HepG2 (cell line): ENCODE measurements around the gene VPS11. TPM values are rescaled to one million over a fixed set of nuclear protein-coding genes. Genes with fewer than 3 reads are reported as not detected.

Source experiments
- ATAC-seq: fragments of 200-7000 bp; cut with Tn5 transposase; 3 replicates; pipeline ENCODE4 v1.9.1; 2020; ENCODE audit warnings: mild to moderate bottlenecking, moderate library complexity
- BruUV-seq: library from RNA; stranded (reverse); fragments of 400-500 nt; replicated peaks from 2 replicates; lab custom pipeline; 2021; lab: Mats Ljungman, UMichigan
- CTCF ChIA-PET: fragments of 300-600 bp; formaldehyde crosslinking; extraction: SDS; loops from one replicate; lab custom pipeline; 2021; ENCODE audit warnings: low total read pairs, inconsistent platforms, low intra/inter-chr PET ratio; lab: Yijun Ruan, JAX
- POLR2A ChIA-PET: fragments of 350-600 bp; sonication (Branson Sonifier 250); formaldehyde crosslinking; loops from one replicate; lab custom pipeline; 2020; ENCODE audit warnings: antibody characterized with exemption, inconsistent platforms; lab: Yijun Ruan, JAX
- DNase-seq: peaks from one replicate; pipeline ENCODE4 v3.0.0-alpha.2; 2015; ENCODE audit warnings: low spot score
- FAIRE-seq: peaks from 3 replicates; lab custom pipeline; 2011; peaks lifted over from hg19 to GRCh38; lab: Jason Lieb, UNC
- H2AFZ ChIP-seq: one replicate; pipeline ENCODE4 v1.6.1; 2011; ENCODE audit warnings: low read length, inconsistent platforms
- H3K27ac ChIP-seq: fragments of 300-600 bp; 3 replicates; pipeline ENCODE4 v1.8.0; 2011; ENCODE audit warnings: mixed run types, mild to moderate bottlenecking, mixed read lengths, low read length, inconsistent platforms; ENCODE audit not compliant: insufficient read depth; ENCODE audit errors: extremely low read length
- H3K27me3 ChIP-seq, 2 experiments: fragments of 200-600 bp in 1 of 2; 2 replicates in 1 of 2; 3 replicates in 1 of 2; pipeline versions ENCODE4 v1.6.0 to v1.8.0; 2011; ENCODE audit warnings: low read length in 2 of 2, mild to moderate bottlenecking in 2 of 2, moderate library complexity in 2 of 2, inconsistent platforms in 1 of 2; ENCODE audit not compliant: insufficient read depth in 2 of 2, control insufficient read depth in 1 of 2
- H3K36me3 ChIP-seq, 2 experiments: fragments of 200-600 bp in 1 of 2; replicated peaks in 1 of 2; 2 replicates in 1 of 2; 3 replicates in 1 of 2; pipeline versions ENCODE4 v1.5.1 to v1.8.0; 2011; ENCODE audit warnings: low read length in 2 of 2, inconsistent platforms in 1 of 2; ENCODE audit not compliant: insufficient read depth in 2 of 2, control insufficient read depth in 1 of 2
- H3K4me1 ChIP-seq: 2 replicates; pipeline ENCODE4 v1.5.1; 2012; ENCODE audit warnings: low read length, inconsistent platforms; ENCODE audit not compliant: insufficient read depth
- H3K4me2 ChIP-seq: 2 replicates; pipeline ENCODE4 v1.6.0; 2011; ENCODE audit warnings: low read depth, low read length, inconsistent platforms
- H3K4me3 ChIP-seq, 3 experiments: fragments of 200-600 bp in 1 of 3; sonication (generic), shearing (Covaris generic) in 1 of 3; replicated peaks in 1 of 3; 2 replicates each; pipeline ENCODE4 v1.5.1; 2011 to 2016; ENCODE audit warnings: low read length in 3 of 3, inconsistent platforms in 2 of 3, low read depth in 2 of 3, mild to moderate bottlenecking in 2 of 3, control low read depth in 1 of 3, mixed read lengths in 1 of 3; ENCODE audit not compliant: insufficient read depth in 1 of 3
- H3K79me2 ChIP-seq: one replicate; pipeline ENCODE4 v1.6.1; 2011; ENCODE audit warnings: low read length, inconsistent platforms; ENCODE audit not compliant: insufficient read depth
- H3K9ac ChIP-seq: 2 replicates; pipeline ENCODE4 v1.6.0; 2011; ENCODE audit warnings: mild to moderate bottlenecking, low read depth, low read length, inconsistent platforms; ENCODE audit not compliant: insufficient read depth
- H3K9me3 ChIP-seq: 2 replicates; pipeline ENCODE4 v1.5.1; 2012; ENCODE audit warnings: mild to moderate bottlenecking, low read length
- H4K20me1 ChIP-seq: 2 replicates; pipeline ENCODE4 v1.6.0; 2011; ENCODE audit warnings: inconsistent platforms, mild to moderate bottlenecking, low read length, moderate library complexity; ENCODE audit not compliant: insufficient read depth
- CTCF ChIP-seq: sonication (generic); formaldehyde crosslinking; IDR thresholded peaks from 2 replicates; pipeline ENCODE4 v1.5.0; 2020; ENCODE audit warnings: mild to moderate bottlenecking, missing genetic modification reagents, moderate library complexity
- SMC3 ChIP-seq: IDR thresholded peaks from 2 replicates; pipeline ENCODE4 v1.6.1; 2011; ENCODE audit warnings: low read length, improper control_type of control experiment
- STAG1 ChIP-seq: sonication (generic); formaldehyde crosslinking; IDR thresholded peaks from 2 replicates; pipeline ENCODE4 v1.4.0; 2020; ENCODE audit warnings: missing genetic modification reagents
- ZSCAN12 ChIP-seq: sonication (generic); formaldehyde crosslinking; IDR thresholded peaks from 2 replicates; pipeline ENCODE4 v1.9.0; 2021; ENCODE audit warnings: mild to moderate bottlenecking, missing genetic modification reagents
- WGBS: methylation state at CpG from one replicate; pipeline ENCODE4 v1.1.6; 2017; ENCODE audit warnings: low lambda C conversion rate; 5-methylcytosine and 5-hydroxymethylcytosine counted together
- in situ Hi-C: cut with HindIII; loops from 2 replicates; pipeline ENCODE4 v1.10.0; 2017; ENCODE audit warnings: low pct_unique_long_range_greater_than_20kb; ENCODE audit not compliant: extremely low pct_ligation_motif_present
- intact Hi-C: fragments of 100-400 bp; cut with micrococcal nuclease; formaldehyde crosslinking; loops from one replicate; pipeline ENCODE4 v1.10.0; 2022; ENCODE audit not compliant: unreplicated experiment
- polyA plus RNA-seq, 8 experiments: library from polyadenylated mRNA; depleted of rRNA in 3 of 8; stranded (reverse) in 7 of 8; unstranded in 1 of 8; fragments of >200 nt; fragmentation: Illumina TruSeq in 4 of 8; extraction: Trizol in 4 of 8; gene quantifications; 2 replicates each; pipeline versions ENCODE4 v1.2.1 to v1.2.3, GENCODE V29; 2011 to 2016; ENCODE audit warnings: low read depth in 4 of 8, missing spikeins in 1 of 8, mixed read lengths in 1 of 8; ENCODE audit not compliant: insufficient read depth in 1 of 8
- total RNA-seq, 5 experiments: library from RNA; depleted of rRNA; stranded (reverse); fragments of >200 nt; fragmentation: Illumina TruSeq; extraction: Trizol; gene quantifications; 2 replicates each; pipeline ENCODE4 v1.2.3, GENCODE V29; 2016; ENCODE audit warnings: low read depth in 1 of 5

VPS11 gene
- total and polyA plus RNA-seq, 2 of the 13 experiments (the other 11 are each of a cell fraction or from before 2014, with no cell fraction given) = 13.7 to 21.6 TPM

GRCh38 chr11:119103793-119104192, 36.2 kb downstream of the VPS11 start:
- POLR2A ChIA-PET = no interaction called here
- no peak for FAIRE-seq

More at GRCh38 chr11:119103793-119104192, 36.2 kb downstream of the VPS11 start:
- no peak overlapping the region for H3K9ac ChIP-seq
- no peaks in the 10 kb centered on the region for H4K20me1 ChIP-seq
- H3K27me3 ChIP-seq = no peaks in the 10 kb centered on the region; a peak in 1 of 5 replicates
- intact Hi-C loops = loop anchor here (2.0 kb wide), 1 partner anchor 53 kb away; no protein-coding TSS in a partner anchor
- peaks cover 0 to 1% of the 10 kb centered on the region in 2 experiments; a peak in 2 of 5 replicates for H3K36me3 ChIP-seq
- H2AFZ ChIP-seq = no peak overlapping the region
- TF ChIP-seq SMC3 (peak; percentile 30; the same call in 1 of the 2 replicates), CTCF (CRISPR knock-in tag) (peak; percentile 45), STAG1 (peak; percentile 48), ZSCAN12 (no peak)
- no peak for DNase-seq
- in situ Hi-C loops = no loop called here
- no peaks in the 10 kb centered on the region for H3K9me3 ChIP-seq
- no peak overlapping the region for H3K4me2 ChIP-seq
- CTCF ChIA-PET = interaction anchor here (0.6 kb wide), 1 partner anchor 120 kb away, joined by 3 read pairs; no protein-coding TSS in a partner anchor
- H3K79me2 ChIP-seq = peaks cover 15% of the 10 kb centered on the region
- no peak overlapping the region for H3K27ac ChIP-seq
- no peak overlapping the region for H3K4me3 ChIP-seq
- peaks cover 42% of the 10 kb centered on the region for H3K4me1 ChIP-seq
- ATAC-seq = no peak
- WGBS = 72% methylated on average over 4 of the region's 4 CpGs
- BruUV-seq = no TSS peak
